Uterus (tissue), 4 donors: Measurements from ENCODE around the gene RIOK1. TPM values are rescaled to one million over a fixed set of nuclear protein-coding genes. Genes with fewer than 3 reads are reported as not detected.

ENCODE experiments used
- DNase-seq, 2 donors: peaks; one replicate each; pipeline ENCODE4 v3.0.0-alpha.2; 2019 to 2020
- H3K27ac ChIP-seq, 2 donors: fragments of 200-600 bp; sonication (generic); 1 replicate in 1 of 2; 2 replicates in 1 of 2; pipeline ENCODE4 v1.5.1; 2016 to 2018
- H3K27me3 ChIP-seq, 2 donors: fragments of 200-600 bp; sonication (generic); one replicate each; pipeline ENCODE4 v1.5.1; 2018 to 2019; ENCODE audit warnings: control low read depth in 1 of 2
- H3K36me3 ChIP-seq, 2 donors: fragments of 200-600 bp; sonication (generic); one replicate each; pipeline ENCODE4 v1.5.1; 2019; ENCODE audit warnings: control low read depth in 1 of 2
- H3K4me1 ChIP-seq, 2 donors: fragments of 200-600 bp; sonication (generic); one replicate each; pipeline ENCODE4 v1.5.1; 2018 to 2019; ENCODE audit warnings: control low read depth in 1 of 2
- H3K4me3 ChIP-seq, 2 donors: fragments of 200-600 bp; sonication (generic); 1 replicate in 1 of 2; 2 replicates in 1 of 2; pipeline ENCODE4 v1.5.1; 2018 to 2019; ENCODE audit warnings: mild to moderate bottlenecking in 1 of 2
- H3K9me3 ChIP-seq, 2 donors: fragments of 200-600 bp; sonication (generic); one replicate each; pipeline ENCODE4 v1.5.1; 2019; ENCODE audit warnings: control low read depth in 1 of 2
- CTCF ChIP-seq, 4 experiments: fragments of 200-600 bp in 2 of 4; fragments of 450-650 bp in 2 of 4; sonication (generic) in 2 of 4; IDR thresholded peaks; one replicate each; pipeline ENCODE4 v1.5.1; 2016 to 2019; ENCODE audit warnings: antibody characterized with exemption in 4 of 4, mild to moderate bottlenecking in 2 of 4, moderate library complexity in 1 of 4
- POLR2A ChIP-seq, 2 donors: fragments of 450-650 bp; IDR thresholded peaks; one replicate each; pipeline ENCODE4 v1.6.1; 2016; ENCODE audit warnings: antibody characterized with exemption in 2 of 2, mild to moderate bottlenecking in 1 of 2, moderate library complexity in 1 of 2
- intact Hi-C: fragments of 100-400 bp; cut with DNase I; formaldehyde crosslinking; loops from one replicate; pipeline ENCODE4 v1.15.1; 2023; ENCODE audit warnings: low total_unique reads
- total RNA-seq, 4 donors: library from RNA; depleted of rRNA in 3 of 4; stranded (reverse); fragments of >200 nt in 3 of 4; gene quantifications; one replicate each; pipeline versions ENCODE4 v1.1.0 to v1.2.4, GENCODE V29; 2014 to 2023
- donor health status: DM: yes; HTN: yes; CAD: no.

Gene RIOK1
- total RNA-seq, 4 donors from 2014 or later: 11.5 to 58.4 (median 22.8) TPM

- Histone ChIP-seq H3K27ac (no peak overlapping the region), H3K27me3 (no peaks in the 10 kb centered on the region), H3K4me1 (no peaks in the 10 kb centered on the region), H3K36me3 (no peaks in the 10 kb centered on the region), H3K4me3 (no peak overlapping the region), H3K9me3 (no peaks in the 10 kb centered on the region)
- no peak for DNase-seq
- intact Hi-C loops: no loop called here
- no peak for TF ChIP-seq POLR2A (IDR thresholded peaks at IDR 0.05)
- TF ChIP-seq CTCF (IDR thresholded peaks at IDR 0.05): no peak
Measured at GRCh38 chr6:7442467-7442866, 52.9 kb downstream of the RIOK1 start.

GRCh38 chr6:7445101-7445500 lies 55.5 kb downstream of the RIOK1 start:
- no peaks in the 10 kb centered on the region for H3K9me3 ChIP-seq
- H3K36me3 ChIP-seq: no peaks in the 10 kb centered on the region
- DNase-seq: no peak
- H3K4me3 ChIP-seq: no peak overlapping the region
- intact Hi-C loops: no loop called here
- H3K27me3 ChIP-seq: no peaks in the 10 kb centered on the region
- no peaks in the 10 kb centered on the region for H3K4me1 ChIP-seq
- no peak for TF ChIP-seq POLR2A (IDR thresholded peaks at IDR 0.05)
- TF ChIP-seq CTCF (IDR thresholded peaks at IDR 0.05): no peak
- H3K27ac ChIP-seq: no peak overlapping the region

- Histone ChIP-seq H3K27ac (no peak overlapping the region), H3K27me3 (no peaks in the 10 kb centered on the region), H3K36me3 (no peaks in the 10 kb centered on the region), H3K4me3 (no peak overlapping the region), H3K9me3 (no peaks in the 10 kb centered on the region), H3K4me1 (no peaks in the 10 kb centered on the region)
- no peak for TF ChIP-seq POLR2A (IDR thresholded peaks at IDR 0.05)
- no peak for TF ChIP-seq CTCF (IDR thresholded peaks at IDR 0.05)
- intact Hi-C loops: no loop called here
- DNase-seq: no peak
Measured at GRCh38 chr6:7445885-7446461, 56.4 kb downstream of the RIOK1 start.

DNA sequence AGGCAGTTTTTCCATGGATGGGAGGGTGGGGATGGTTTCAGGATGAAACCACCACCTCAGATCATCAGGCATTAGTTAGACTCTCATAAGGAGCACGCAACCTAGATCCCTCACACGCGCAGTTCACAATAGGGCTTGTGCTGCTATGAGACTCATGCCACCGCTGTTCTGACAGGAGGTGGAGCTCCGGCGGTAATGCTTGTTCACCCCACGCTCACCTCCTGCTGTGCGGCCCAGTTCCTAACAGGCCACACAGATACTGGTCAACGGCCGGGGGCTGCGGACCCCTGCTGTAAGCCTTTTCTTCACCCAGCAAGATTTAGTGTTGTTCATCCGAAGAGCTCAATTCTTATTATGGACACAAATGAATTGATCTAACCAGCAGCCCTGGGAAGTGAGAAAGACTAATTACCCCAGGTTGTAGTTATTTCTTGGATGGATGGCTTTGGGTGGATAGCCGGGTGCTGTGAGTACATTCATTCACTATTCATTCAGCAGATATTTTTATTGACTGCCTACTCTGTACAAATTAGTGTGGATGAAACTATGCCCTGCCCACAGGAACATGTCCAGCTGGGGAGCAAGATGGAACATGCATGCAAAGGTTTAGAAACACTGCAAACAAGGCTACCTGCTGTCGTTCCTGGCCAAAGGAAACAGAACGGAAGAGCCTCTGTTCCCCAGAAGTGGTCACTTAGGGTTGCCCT lies 57.2 kb downstream of the RIOK1 start:
- Histone ChIP-seq H3K4me3 (no peak overlapping the region), H3K36me3 (no peaks in the 10 kb centered on the region), H3K27me3 (no peaks in the 10 kb centered on the region), H3K27ac (no peak overlapping the region), H3K9me3 (no peaks in the 10 kb centered on the region), H3K4me1 (no peaks in the 10 kb centered on the region)
- intact Hi-C loops: no loop called here
- TF ChIP-seq CTCF (IDR thresholded peaks at IDR 0.05) (no peak), POLR2A (IDR thresholded peaks at IDR 0.05) (no peak)
- no peak for DNase-seq

DNA sequence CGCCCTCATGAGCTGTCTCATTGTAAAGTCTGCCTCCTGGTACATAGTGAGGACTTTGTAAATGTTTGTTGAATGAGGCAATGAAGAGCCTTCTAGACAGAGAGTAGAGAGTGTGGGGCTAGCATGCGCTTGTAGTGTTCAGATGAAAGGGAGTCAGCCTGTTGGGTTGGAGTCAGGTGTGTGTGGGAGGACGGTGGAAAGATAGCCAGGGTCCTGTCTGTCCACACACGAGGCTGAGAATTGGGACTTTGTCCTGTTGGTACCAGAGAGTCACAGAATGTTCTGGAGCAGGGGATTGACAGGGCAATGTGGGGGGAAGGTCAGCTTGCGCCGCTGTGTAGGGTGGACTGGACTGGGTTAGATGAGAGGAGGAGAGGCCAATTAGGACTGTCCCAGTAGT lies 58.6 kb downstream of the RIOK1 start:
- no peak for TF ChIP-seq CTCF (IDR thresholded peaks at IDR 0.05)
- no peak for TF ChIP-seq POLR2A (IDR thresholded peaks at IDR 0.05)
- intact Hi-C loops: no loop called here
- Histone ChIP-seq H3K4me1 (no peaks in the 10 kb centered on the region), H3K4me3 (no peak overlapping the region), H3K27ac (no peak overlapping the region), H3K27me3 (no peaks in the 10 kb centered on the region), H3K36me3 (no peaks in the 10 kb centered on the region), H3K9me3 (no peaks in the 10 kb centered on the region)
- no peak for DNase-seq
